HG02970 (cell line): ENCODE data around the gene HOXD4.

ENCODE experiments used
- ATAC-seq: cut with Tn5 transposase; IDR thresholded peaks from one replicate; pipeline ENCODE4 v1.9.1; 2021; ENCODE audit warnings: mild to moderate bottlenecking, moderate library complexity, moderate number of reproducible peaks; ENCODE audit not compliant: unreplicated experiment, low FRiP score

HOXD4 gene

GRCh38 chr2:176167398-176167797, 16.0 kb downstream of the HOXD4 start:
- no peak for ATAC-seq

DNA sequence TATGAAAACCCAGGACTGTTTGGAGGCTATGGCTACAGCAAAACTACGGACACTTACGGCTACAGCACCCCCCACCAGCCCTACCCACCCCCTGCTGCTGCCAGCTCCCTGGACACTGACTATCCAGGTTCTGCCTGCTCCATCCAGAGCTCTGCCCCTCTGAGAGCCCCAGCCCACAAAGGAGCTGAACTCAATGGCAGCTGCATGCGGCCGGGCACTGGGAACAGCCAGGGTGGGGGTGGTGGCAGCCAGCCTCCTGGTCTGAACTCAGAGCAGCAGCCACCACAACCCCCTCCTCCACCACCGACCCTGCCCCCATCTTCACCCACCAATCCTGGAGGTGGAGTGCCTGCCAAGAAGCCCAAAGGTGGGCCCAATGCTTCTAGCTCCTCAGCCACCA, 17.8 kb downstream of the HOXD4 start:
- ATAC-seq: no peak

- no peak for ATAC-seq
These were observed 18.4 kb downstream of the HOXD4 start for GRCh38 chr2:176169711-176170110.

DNA sequence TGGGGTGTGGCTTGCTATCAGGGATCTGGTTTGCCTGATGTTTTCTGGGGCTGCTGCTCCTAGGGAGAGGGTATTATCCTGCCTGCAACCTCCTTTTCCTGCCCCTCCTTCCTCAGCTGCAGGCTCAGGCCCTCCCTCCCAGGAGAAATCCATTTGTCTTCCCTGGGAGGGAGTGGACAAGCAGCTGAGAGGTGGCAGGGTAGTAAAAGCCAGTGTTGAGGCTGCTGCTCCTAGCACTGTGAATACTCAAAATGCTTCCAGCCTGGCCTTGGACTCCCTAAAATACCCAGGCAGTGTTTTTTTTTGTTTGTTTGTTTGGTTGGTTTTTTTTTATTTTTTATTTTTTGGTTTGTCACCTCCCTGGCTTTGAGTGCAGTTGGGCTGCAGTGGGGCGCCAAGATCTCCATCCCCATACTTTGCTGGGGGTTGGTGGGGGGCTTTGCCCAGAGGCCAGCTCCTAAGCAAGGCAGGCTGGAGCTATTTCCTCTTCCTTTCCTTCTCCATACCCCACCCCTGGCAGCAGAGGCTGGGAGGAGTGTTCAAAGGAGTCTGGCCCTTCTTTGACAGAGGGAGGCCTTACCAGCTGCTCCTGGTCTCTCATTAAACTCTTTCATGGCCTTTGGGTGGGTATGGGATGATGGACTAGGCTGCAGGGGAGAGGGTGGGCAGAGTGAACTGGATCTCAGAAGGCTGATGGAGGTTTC, 19.4 kb downstream of the HOXD4 start:
- ATAC-seq: no peak

DNA sequence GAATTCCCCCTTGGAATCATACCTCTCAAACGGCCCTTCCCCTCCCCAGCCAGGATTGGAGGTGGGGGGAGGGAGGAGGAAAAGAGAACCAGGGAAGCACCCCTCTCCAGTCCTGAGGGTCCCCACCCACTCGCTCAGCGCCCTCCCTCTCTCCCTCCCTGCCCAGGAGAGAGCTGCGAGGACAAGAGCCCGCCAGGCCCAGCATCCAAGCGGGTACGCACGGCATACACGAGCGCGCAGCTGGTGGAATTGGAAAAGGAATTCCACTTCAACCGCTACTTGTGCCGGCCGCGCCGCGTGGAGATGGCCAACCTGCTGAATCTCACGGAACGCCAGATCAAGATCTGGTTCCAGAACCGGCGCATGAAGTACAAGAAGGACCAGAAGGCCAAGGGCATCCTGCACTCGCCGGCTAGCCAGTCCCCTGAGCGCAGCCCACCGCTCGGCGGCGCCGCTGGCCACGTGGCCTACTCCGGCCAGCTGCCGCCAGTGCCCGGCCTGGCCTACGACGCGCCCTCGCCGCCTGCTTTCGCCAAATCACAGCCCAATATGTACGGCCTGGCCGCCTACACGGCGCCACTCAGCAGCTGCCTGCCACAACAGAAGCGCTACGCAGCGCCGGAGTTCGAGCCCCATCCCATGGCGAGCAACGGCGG, 20.1 kb downstream of the HOXD4 start:
- no peak for ATAC-seq

GRCh38 chr2:176172007-176172894, 20.9 kb downstream of the HOXD4 start:
- ATAC-seq: no peak

- ATAC-seq: no peak
These were observed 21.7 kb downstream of the HOXD4 start for GRCh38 chr2:176172895-176173566.

- no peak for ATAC-seq
These were observed 22.4 kb downstream of the HOXD4 start for GRCh38 chr2:176173567-176174381.

DNA sequence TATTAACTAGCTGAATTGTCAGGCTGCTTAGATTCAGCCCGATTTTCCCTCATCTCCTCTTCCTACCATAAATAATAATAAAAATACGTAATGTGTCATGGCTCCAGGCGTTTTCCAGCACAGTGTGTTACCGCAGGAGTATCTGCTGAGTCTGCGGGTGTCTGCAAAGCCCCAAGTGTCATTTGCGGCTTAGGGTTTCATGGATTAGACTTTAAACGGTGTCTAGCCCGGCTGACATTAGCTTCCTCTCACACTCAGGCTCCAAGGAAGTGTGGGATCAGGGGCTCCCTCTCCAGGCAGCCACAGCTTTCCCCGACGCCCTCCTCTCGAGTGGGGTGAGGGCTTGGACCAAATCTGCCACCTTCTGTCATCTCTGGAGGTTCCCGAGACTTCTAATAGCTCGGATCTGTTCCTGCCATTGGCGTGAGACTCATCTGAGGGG, 23.1 kb downstream of the HOXD4 start:
- ATAC-seq: no peak

DNA sequence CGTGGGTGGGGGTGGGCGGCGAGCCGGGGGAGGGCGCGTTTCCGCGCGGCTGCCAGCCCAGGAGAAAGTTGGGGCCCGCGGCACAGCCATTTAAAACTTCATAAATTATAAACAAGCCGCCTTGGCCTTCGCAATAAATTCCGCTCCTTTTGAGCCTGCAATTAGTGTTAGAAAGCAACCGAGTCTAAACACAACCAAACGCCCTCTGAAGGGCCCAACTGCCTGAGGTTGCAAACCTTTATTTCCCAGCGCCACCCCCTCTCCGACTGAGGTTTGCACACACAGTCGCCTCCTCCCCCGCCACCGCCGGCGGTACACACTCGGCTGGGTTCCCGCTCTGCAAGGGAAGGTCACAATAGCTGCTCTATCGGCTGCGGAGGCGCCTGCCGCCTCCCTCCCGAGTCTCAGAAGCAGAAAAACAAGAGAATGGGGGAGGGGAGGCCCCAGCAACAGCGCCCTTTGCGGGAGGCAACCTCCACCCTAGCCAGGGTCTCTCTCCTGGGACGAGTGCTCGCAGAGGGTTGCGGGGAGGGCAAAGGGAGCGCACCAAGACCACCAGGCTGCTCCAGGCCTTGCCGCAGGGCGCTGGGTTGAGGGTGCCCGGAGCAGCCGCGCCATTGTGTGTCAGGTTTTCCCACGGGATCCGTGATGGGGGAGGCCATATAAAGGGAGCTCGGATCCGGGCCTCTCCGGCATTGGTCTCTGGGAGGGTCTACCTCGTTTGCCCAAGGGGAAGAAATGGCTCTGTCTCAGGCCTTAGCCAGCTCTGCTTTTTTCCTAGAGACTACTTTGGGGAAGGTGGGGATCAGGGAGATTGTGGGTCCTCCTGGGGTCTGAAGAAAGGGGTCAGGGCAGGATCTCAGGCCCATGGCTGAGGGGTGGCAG, 23.7 kb downstream of the HOXD4 start:
- ATAC-seq: no peak

GRCh38 chr2:176175709-176176607, 24.6 kb downstream of the HOXD4 start:
- no peak for ATAC-seq

DNA sequence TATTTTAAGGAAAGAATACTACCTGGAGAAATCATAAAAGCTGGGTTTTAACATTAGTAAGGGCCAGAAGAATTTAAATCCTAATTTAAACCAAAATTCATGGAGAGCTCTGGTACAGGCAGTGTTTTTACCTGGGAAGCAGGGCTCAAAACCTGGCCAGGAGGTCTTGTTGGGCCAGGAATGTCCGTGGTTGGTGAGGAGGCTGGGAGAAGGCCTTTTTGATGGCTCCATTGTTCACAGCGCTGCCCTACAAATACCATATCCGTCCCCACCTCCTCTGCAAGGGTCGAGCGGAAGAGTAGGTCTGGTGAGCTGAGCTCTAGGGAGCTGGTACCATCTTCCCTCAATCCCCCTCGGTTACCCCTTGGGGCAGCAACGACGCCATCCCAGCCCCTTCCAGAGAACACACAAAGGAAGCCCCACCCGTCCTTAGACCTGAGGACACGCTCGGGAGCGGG, 26.3 kb downstream of the HOXD4 start:
- no peak for ATAC-seq

GRCh38 chr2:176178038-176178756, 26.8 kb downstream of the HOXD4 start:
- ATAC-seq: no peak

GRCh38 chr2:176178757-176179295, 27.5 kb downstream of the HOXD4 start:
- no peak for ATAC-seq

DNA sequence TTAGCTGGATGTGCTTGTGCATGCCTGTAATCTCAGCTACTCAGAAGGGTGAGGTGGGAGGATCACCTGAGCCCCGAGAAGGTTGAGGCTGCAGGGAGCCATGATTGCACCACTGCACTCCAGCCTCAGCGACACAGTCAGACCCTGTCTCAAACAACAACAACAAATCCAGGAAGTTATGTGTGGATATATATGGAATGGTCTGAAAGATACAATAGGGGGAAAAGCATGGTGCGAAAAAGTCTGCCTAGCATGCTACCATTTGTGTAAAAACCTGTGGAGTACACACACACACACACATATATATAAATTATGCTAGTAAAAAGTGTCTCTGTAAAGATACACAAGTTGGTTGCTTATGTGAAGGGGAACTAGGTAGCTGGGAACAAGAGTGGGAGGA, 30.2 kb downstream of the HOXD4 start:
- no peak for ATAC-seq

DNA sequence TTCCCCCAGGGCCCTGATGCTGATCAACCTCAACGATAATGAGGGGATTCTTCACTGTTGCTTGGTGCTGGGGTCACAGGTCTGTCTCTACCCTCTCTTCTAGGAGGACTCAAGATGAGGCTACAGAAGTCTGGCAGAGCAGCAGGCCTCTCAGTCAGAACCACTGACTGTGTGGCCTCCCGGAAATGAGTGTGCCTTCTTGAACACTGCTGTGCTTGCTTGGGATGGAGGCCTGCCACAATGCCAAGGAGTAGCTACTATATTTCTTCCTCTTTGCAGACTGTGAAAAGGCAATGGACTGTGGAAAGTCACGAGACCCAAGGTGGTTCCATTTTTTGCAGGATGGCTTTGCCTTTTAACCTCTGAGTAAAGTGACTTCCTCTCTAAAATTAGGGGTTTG, 31.3 kb downstream of the HOXD4 start:
- ATAC-seq: no peak

DNA sequence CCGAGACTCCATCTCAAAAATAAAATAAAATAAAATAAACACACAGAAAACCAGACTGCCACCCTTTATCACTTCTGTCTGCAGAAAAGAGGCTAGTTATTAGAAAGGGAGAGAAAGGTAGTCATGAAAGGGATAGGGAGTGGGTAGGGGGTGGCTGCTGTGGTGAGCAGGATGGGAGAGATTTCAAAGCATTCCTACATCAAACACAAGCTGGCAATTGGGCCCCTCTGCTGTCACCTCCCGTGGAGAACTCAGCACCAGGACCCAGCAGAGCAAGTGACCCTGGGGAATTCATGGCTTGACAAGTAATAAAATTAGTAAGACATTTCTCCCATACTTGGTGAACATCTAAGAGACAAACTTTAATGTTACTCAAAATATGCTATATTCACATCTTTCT, 33.4 kb downstream of the HOXD4 start:
- ATAC-seq: no peak
